Measurements from ENCODE around the gene WNT7B. TPM values are rescaled to one million over a fixed set of nuclear protein-coding genes. Genes with fewer than 3 reads are reported as not detected.

Gene WNT7B
- total and polyA plus RNA-seq, 5 experiments from 2014 or later: not detected

GRCh38 chr22:45911601-45912271 lies 65.2 kb downstream of the WNT7B start:
- Mint-ChIP-seq H3K27ac (no peak overlapping the region), H3K36me3 (peaks cover 0 to 5% (median 0%) of the 10 kb centered on the region in 3 donors), H3K4me1 (peaks cover 0 to 1% (median 0%) of the 10 kb centered on the region in 4 donors), H3K9me3 (peaks cover 0 to 10% (median 4%) of the 10 kb centered on the region in 9 donors), H3K27me3 (peaks cover 0 to 14% (median 3%) of the 10 kb centered on the region in 5 donors), H3K4me3 (no peak overlapping the region)
- no peak for DNase-seq
- POLR2A ChIA-PET: no interaction called here
- ATAC-seq: no peak

- H3K4me1 Mint-ChIP-seq: peaks cover 0 to 1% (median 0%) of the 10 kb centered on the region in 4 donors
- no peak for ATAC-seq
- H3K27ac Mint-ChIP-seq: no peak overlapping the region
- H3K27me3 Mint-ChIP-seq: peaks cover 0 to 14% (median 3%) of the 10 kb centered on the region in 5 donors
- no peak overlapping the region for H3K4me3 Mint-ChIP-seq
- H3K9me3 Mint-ChIP-seq: peaks cover 0 to 10% (median 4%) of the 10 kb centered on the region in 9 donors
- no peak for DNase-seq
- POLR2A ChIA-PET: no interaction called here
- H3K36me3 Mint-ChIP-seq: peaks cover 0 to 5% (median 0%) of the 10 kb centered on the region in 3 donors
These were observed 66.0 kb downstream of the WNT7B start for GRCh38 chr22:45910928-45911467.

GRCh38 chr22:45908961-45909360 lies 68.0 kb downstream of the WNT7B start:
- no peak overlapping the region for H3K27ac Mint-ChIP-seq
- no peak for DNase-seq
- no peak for ATAC-seq
- H3K27me3 Mint-ChIP-seq: peaks cover 11 to 16% (median 13%) of the 10 kb centered on the region in 5 donors
- H3K4me1 Mint-ChIP-seq: peaks cover 0 to 1% (median 0%) of the 10 kb centered on the region in 4 donors
- POLR2A ChIA-PET: no interaction called here
- H3K36me3 Mint-ChIP-seq: peaks cover 0 to under 1% (median 0%) of the 10 kb centered on the region in 3 donors
- peaks cover 0 to 5% (median 1%) of the 10 kb centered on the region in 9 donors for H3K9me3 Mint-ChIP-seq
- H3K4me3 Mint-ChIP-seq: no peak overlapping the region

DNA sequence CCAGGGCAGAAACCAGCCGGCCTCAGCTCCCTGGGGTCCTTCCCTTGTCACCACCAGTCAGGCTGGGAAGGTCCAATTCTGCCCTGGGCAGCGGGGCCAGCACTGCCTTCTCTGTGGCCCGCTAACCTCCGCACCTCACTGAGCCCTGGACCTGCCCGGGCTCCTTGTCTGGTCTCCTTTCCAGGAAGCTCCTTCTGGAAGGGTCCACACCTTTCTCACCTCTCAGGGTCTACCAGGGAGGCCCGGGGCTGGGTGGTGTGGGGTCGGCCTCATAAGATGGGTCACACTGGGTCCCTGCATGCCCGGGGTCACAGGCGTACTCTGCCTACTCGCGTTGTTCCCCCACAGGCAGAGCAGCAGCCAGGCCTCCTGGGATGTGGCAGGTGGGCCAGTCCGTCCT lies 69.0 kb downstream of the WNT7B start:
- Mint-ChIP-seq H3K27me3 (peaks cover 11 to 18% (median 15%) of the 10 kb centered on the region in 5 donors), H3K4me1 (peaks cover 0 to 1% (median 0%) of the 10 kb centered on the region in 4 donors), H3K27ac (no peak overlapping the region)

DNA sequence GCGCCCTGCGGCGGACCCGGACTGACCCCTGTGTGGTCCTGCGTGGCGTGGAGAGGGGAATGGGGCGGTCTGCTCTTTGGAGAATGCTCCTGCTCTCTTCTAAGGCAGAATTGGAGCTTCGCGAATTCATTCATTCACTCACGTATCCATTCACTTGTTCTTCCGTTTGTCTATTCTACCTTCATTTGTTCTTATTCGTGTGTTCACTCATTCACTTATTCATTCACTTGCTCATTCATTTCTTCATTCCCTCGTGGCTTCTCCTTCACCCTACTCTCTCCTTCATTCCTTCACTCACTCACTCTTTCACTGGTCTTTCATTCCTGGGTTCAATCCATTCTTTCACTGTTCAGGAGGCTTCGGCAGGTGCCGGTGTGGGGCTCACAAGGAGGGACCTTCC lies 69.6 kb downstream of the WNT7B start:
- POLR2A ChIA-PET: no interaction called here
- Mint-ChIP-seq H3K4me1 (peaks cover 0 to 1% (median 0%) of the 10 kb centered on the region in 4 donors), H3K27me3 (peaks cover 11 to 24% (median 16%) of the 10 kb centered on the region in 5 donors), H3K36me3 (no peaks in the 10 kb centered on the region), H3K4me3 (no peak overlapping the region), H3K27ac (no peak overlapping the region), H3K9me3 (no peaks in the 10 kb centered on the region)
- no peak for ATAC-seq
- DNase-seq: no peak

More for the DNA sequence above, 69.0 kb downstream of the WNT7B start:
- ATAC-seq (no peak), DNase-seq (no peak)
- POLR2A ChIA-PET: no interaction called here
- no peaks in the 10 kb centered on the region for H3K36me3 Mint-ChIP-seq
- no peak overlapping the region for H3K4me3 Mint-ChIP-seq
- H3K9me3 Mint-ChIP-seq: no peaks in the 10 kb centered on the region

- Mint-ChIP-seq H3K9me3 (no peaks in the 10 kb centered on the region), H3K27ac (no peak overlapping the region), H3K27me3 (peaks cover 12 to 26% (median 17%) of the 10 kb centered on the region in 5 donors), H3K4me1 (peaks cover 0 to under 1% (median 0%) of the 10 kb centered on the region in 4 donors), H3K4me3 (no peak overlapping the region), H3K36me3 (no peaks in the 10 kb centered on the region)
- no peak for ATAC-seq
- no peak for DNase-seq
- POLR2A ChIA-PET: no interaction called here
These were observed 70.0 kb downstream of the WNT7B start for GRCh38 chr22:45906946-45907345.

DNA sequence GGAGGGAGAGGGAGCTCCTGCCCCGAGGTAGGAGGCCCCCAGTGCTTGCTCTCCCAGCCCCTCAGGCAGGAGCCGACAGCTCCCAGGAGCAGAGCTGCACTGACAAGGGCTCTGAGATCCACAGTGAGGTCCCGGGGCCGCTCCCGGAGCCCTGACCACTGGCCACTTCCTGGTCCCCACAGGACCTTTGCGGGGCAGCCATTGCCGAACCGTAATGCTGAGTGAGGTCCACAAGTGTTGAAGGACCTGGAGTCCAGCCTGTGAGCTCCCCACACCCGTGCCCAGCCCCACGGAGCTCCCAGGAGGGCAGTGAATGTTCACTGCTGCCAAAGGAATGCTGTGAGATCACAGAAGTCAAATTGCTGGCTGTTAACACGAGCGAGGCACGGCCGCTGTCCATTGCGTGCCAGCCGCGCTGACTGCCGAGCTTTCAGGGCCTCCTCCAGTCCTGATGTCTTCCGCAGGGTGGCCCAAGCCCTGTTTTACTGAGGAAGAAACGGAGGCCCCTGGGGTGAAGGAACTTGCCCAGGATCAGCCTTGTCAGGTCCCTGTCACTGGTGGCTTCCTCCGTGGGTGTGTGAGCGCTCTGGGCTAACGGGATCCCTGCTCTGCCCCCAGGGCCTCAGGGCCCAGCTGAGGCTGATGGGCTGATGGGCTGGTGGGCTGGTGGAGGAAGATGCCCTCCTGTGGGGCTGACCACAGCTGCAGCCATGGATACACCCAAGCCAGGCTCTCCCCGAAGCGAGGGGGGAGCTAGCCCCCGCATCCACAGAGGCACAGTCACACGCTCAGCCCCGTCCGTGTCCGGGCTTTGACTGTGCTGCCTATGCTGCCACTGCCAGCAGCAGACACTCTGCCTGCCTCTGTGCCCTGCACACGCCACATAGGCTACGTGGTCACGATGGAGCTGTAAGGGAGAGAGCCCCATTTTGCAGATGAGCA lies 70.8 kb downstream of the WNT7B start:
- Mint-ChIP-seq H3K27ac (no peak overlapping the region), H3K4me3 (no peak overlapping the region), H3K27me3 (peaks cover 12 to 26% (median 16%) of the 10 kb centered on the region in 5 donors), H3K36me3 (no peaks in the 10 kb centered on the region), H3K9me3 (no peaks in the 10 kb centered on the region), H3K4me1 (no peaks in the 10 kb centered on the region)
- no peak for ATAC-seq
- POLR2A ChIA-PET: no interaction called here
- no peak for DNase-seq

DNA sequence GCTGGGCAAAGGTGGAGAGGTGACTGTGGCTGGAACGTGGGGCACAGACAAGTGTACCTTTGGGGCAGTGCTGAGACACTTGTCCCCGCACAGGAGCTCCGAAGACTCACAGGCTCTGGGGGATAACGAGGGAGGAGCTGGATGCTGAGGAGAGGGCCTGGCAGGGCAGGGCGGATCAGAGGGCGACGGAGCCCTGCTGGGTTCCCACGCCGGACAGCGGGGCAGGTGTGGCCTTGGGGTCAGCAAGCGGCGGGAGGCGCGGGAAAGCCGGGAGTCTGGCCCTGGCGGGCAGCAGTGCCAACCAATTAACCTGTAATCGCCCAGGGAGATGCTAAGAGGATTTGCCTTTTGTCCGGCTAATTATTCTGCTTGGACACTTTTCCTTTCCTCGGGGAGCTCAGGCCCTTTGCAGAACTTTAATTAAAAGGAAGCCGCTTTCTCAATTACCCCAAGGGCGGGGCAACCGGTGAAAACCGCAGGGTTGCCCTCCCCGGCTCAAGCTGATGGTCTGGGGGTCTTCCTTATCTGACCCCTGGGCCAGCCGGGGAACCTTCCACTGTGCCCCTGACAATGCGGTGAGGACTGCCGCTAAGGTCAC lies 71.5 kb downstream of the WNT7B start:
- DNase-seq (no peak), ATAC-seq (no peak)
- H3K9me3 Mint-ChIP-seq: no peaks in the 10 kb centered on the region
- H3K36me3 Mint-ChIP-seq: no peaks in the 10 kb centered on the region
- no peak overlapping the region for H3K27ac Mint-ChIP-seq
- no peak overlapping the region for H3K4me3 Mint-ChIP-seq
- H3K27me3 Mint-ChIP-seq: peaks cover 12 to 26% (median 16%) of the 10 kb centered on the region in 5 donors
- H3K4me1 Mint-ChIP-seq: no peaks in the 10 kb centered on the region
- POLR2A ChIA-PET: no interaction called here

DNA sequence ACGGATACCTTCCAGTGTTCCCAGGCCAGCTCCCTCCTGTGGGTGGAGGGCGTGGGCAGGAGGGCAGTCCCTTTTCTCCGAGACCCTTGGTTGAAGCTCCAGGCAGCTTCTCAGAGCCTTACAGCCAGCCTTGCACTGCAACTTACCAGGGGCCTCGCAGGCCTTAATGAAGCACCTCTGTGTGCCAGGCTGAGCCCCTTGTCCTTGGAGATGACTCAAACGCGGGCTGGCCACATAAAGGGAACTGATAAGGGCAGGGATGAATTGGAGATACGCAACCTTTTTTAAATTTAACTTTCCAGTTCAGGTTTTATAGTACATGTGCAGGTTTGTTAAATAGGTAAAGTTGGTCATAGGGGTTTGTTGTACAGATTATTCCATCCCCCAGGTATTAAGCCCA lies 72.7 kb downstream of the WNT7B start:
- Mint-ChIP-seq H3K27ac (no peak overlapping the region), H3K27me3 (peaks cover 16 to 26% (median 20%) of the 10 kb centered on the region in 5 donors), H3K4me3 (no peak overlapping the region), H3K4me1 (no peaks in the 10 kb centered on the region), H3K9me3 (no peaks in the 10 kb centered on the region), H3K36me3 (no peaks in the 10 kb centered on the region)
- ATAC-seq (no peak), DNase-seq (no peak)
- POLR2A ChIA-PET: no interaction called here

GRCh38 chr22:45903355-45904135 lies 73.4 kb downstream of the WNT7B start:
- POLR2A ChIA-PET: no interaction called here
- Mint-ChIP-seq H3K36me3 (no peaks in the 10 kb centered on the region), H3K27ac (no peak overlapping the region), H3K27me3 (peaks cover 16 to 31% (median 20%) of the 10 kb centered on the region in 5 donors), H3K4me1 (no peaks in the 10 kb centered on the region), H3K9me3 (no peaks in the 10 kb centered on the region), H3K4me3 (no peak overlapping the region)
- ATAC-seq: no peak
- DNase-seq: no peak

- Mint-ChIP-seq H3K27ac (no peak overlapping the region), H3K36me3 (no peaks in the 10 kb centered on the region), H3K9me3 (no peaks in the 10 kb centered on the region), H3K4me3 (no peak overlapping the region), H3K4me1 (no peaks in the 10 kb centered on the region), H3K27me3 (peaks cover 7 to 51% (median 14%) of the 10 kb centered on the region in 5 donors)
- POLR2A ChIA-PET: no interaction called here
- ATAC-seq (no peak), DNase-seq (no peak)
These were observed 79.2 kb downstream of the WNT7B start for GRCh38 chr22:45897736-45898135.

DNA sequence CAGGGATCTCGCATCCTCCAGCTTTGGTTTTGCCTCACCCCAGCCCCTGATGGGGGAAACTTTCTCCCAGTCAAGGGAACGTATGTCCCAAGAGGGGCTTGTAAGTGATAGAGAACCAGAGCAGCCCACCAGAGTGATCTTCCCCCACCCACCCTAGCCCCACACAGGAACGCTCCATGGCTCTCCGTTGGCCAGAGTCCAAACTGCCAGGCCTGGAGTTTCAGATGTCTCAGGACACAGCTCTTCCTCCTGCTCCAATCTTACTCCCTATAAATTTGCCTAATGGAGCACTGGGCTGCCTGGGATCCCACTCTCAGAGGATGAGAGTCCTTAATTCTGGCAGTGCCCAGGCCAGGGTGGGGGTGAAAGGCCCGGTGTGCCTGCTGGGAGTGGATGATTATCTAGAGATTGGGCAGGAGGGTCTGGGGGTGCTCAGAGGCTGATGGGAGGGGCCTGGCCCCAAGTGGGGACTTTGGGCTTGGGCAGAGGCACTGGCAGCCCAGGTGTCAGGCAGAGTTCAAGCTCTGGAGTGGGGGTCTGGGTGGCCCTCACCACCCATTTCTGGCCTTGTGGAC lies 79.9 kb downstream of the WNT7B start:
- POLR2A ChIA-PET: no interaction called here
- ATAC-seq (no peak), DNase-seq (no peak)
- Mint-ChIP-seq H3K27me3 (peaks cover 4 to 55% (median 10%) of the 10 kb centered on the region in 5 donors), H3K4me3 (no peak overlapping the region), H3K36me3 (no peaks in the 10 kb centered on the region), H3K4me1 (no peaks in the 10 kb centered on the region), H3K27ac (no peak overlapping the region), H3K9me3 (no peaks in the 10 kb centered on the region)

Measured in naive thymus-derived CD8-positive, alpha-beta T cell (primary cell).